GM18502 (cell line): Measurements from ENCODE around the gene SIT1.
A peak's percentile ranks its signal among the peaks of the same experiment; 100 is the strongest.

ENCODE experiments used
- ATAC-seq: cut with Tn5 transposase; IDR thresholded peaks from one replicate; pipeline ENCODE4 v1.9.1; 2021; ENCODE audit warnings: mild to moderate bottlenecking; ENCODE audit not compliant: unreplicated experiment, poor library complexity

The SIT1 gene

DNA sequence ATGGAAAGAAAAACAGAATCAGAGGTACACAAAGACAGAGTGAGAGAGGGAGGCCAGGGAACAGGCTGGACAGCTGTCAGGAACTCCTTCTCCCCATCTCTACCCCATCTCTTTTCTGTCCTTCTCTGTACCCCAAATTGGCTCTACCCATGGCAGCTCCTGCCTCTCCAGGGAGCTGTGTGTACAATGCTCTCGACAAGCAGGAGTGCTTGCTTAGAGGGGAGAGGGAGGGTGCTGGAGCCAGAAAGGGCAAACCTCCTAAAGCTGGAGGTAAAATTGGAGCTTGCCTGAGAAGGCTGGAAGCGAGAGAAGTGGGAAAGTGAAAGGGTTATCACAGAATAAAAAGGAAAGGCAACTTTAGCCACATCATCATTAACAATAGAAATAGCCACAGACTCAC lies 32.6 kb upstream of the SIT1 start:
- no peak for ATAC-seq

DNA sequence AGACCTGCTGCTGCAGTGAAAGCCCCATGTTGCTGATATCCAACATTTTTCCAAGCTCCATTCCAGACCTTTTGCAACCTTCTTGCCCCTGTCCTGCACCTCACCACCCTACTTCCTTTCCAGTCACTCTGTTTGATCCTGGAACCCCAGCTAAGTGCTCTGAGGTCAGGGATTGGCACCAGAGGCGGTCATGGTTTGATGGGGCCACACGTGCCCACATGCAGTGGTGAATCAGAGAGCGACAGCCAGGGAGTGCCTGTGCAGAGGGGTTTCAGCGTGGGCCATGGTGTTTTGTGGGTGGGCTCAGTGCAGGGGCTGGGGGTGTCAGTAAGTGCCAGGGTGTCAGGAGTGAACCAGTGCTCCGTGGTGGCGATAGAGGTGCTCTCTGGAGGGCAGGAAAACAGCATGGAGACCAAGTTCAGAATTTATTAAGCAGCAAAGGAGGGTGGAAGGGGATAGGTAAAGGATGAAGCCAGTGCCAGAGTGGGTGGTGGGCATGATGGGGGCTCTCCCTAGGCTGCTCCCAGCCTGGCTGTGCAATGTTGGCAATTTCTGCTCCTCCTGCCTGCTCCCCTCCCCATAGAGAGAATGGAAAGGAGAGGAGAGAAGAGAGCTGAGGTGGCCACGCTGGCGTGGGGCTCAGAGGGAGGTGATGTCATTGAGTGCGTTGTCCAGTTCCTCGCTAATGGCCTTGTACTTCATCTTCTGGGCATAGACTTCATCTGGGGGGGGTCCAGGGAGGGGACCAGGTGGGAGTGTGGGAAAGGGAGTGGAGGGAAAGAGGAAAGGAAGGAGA lies 32.0 kb upstream of the SIT1 start:
- no peak for ATAC-seq

DNA sequence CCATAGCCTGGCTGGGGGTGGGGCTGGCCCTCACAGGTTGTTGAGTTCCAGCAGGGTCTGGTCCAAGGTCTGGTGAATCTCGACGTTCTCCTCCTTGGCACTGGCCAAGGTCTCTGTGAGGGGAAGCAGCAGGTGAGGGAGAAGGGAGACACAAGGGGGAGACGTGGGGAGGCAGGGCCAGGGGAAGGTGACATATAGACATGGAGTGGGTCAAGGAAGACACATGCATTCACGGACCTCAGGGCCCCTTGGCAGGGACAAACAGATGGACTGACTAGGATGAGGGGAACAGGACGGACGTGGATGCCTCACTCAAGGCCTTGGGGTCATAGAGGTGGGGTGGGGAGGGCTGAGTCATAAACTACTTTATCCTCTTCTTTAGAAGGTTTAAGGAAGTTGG lies 31.3 kb upstream of the SIT1 start:
- no peak for ATAC-seq

DNA sequence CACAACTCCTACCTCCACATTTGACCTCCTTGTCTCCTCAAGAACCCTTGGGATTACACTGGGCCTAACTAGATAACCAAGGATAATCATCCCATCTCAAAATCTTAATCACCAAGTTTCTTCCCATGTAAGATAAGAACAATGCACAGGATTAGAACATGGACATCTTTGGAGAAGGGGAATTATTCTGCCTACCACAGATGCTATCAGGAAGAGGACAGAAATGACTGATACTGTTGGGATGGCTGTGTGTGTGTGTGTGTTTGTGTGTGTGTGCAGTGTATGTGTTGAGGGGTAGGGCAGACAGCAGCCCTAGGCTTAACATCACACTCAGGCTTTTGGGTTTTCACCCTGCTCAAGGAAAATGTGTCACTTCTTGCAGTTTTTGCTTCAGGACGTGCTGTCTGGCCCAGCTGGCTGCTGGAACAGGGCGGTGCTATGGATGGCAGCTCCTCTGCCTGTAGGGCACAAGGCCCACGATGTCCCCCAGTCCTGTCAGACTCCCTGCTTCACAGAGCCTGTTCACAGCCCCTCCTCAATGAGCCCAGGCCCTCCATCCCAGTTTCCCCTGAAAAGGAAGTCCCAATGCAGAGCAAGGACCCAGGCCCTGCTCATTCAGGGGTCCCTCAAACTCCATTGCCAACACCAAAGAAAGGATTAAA lies 30.7 kb upstream of the SIT1 start:
- no peak for ATAC-seq

DNA sequence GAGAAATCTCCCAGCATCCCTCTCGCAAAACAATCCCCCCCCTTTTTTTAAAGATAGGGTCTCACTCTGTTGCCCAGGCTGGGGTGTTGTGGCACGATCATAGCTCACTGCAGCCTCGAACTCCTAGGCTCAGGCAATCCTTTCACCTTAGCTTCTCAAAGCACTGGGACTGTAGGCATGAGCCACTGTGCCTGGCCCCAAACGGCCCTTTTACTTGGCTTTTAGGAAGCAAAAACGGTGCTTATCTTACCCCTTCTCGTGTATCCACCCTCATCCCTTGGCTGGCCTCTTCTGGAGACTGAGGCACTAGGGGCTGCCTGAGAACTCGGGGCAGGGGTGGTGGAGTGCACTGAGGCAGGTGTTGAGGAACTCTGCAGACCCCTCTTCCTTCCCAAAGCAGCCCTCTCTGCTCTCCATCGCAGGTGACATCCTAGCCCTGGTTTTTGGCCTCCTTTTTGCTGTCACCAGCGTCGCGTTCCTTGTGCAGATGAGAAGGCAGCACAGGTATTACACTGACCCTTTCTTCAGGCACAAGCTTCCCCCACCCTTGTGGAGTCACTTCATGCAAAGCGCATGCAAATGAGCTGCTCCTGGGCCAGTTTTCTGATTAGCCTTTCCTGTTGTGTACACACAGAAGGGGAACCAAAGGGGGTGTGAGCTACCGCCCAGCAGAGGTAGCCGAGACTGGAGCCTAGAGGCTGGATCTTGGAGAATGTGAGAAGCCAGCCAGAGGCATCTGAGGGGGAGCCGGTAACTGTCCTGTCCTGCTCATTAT lies 29.8 kb upstream of the SIT1 start:
- ATAC-seq = no peak

DNA sequence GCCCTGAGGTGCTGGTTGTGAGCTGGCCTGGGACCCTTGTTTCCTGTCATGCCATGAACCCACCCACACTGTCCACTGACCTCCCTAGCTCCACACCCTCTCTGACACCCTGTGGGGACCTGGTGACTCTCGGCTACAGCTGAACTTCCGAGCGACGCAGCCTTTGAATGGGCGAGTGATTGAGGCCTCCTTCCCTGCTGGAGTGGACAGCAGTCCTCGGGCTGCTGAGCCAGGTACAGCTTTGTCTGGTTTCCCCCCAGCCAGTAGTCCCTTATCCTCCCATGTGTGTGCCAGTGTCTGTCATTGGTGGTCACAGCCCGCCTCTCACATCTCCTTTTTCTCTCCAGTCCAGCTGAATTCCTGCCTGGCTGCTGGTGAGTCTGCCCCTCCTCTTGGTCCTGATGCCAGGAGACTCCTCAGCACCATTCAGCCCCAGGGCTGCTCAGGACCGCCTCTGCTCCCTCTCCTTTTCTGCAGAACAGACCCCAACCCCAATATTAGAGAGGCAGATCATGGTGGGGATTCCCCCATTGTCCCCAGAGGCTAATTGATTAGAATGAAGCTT lies 29.1 kb upstream of the SIT1 start:
- ATAC-seq = no peak

DNA sequence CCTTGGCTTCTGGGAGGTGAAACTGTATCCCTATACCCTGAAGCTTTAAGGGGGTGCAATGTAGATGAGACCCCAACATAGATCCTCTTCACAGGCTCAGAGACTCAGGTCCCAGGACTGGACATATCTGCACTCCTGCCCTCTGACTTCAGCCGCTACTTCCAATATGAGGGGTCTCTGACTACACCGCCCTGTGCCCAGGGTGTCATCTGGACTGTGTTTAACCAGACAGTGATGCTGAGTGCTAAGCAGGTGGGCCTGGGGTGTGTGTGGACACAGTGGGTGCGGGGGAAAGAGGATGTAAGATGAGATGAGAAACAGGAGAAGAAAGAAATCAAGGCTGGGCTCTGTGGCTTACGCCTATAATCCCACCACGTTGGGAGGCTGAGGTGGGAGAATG lies 28.4 kb upstream of the SIT1 start:
- ATAC-seq = no peak

DNA sequence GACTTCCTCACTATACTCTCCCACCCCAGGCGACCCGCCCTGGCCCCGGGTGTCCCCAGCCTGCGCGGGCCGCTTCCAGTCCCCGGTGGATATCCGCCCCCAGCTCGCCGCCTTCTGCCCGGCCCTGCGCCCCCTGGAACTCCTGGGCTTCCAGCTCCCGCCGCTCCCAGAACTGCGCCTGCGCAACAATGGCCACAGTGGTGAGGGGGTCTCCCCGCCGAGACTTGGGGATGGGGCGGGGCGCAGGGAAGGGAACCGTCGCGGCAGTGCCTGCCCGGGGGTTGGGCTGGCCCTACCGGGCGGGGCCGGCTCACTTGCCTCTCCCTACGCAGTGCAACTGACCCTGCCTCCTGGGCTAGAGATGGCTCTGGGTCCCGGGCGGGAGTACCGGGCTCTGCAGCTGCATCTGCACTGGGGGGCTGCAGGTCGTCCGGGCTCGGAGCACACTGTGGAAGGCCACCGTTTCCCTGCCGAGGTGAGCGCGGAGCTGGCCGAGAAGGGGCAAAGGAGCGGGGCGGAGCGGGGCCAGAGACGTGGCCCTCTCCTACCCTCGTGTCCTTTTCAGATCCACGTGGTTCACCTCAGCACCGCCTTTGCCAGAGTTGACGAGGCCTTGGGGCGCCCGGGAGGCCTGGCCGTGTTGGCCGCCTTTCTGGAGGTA lies 25.1 kb upstream of the SIT1 start:
- ATAC-seq = no peak

DNA sequence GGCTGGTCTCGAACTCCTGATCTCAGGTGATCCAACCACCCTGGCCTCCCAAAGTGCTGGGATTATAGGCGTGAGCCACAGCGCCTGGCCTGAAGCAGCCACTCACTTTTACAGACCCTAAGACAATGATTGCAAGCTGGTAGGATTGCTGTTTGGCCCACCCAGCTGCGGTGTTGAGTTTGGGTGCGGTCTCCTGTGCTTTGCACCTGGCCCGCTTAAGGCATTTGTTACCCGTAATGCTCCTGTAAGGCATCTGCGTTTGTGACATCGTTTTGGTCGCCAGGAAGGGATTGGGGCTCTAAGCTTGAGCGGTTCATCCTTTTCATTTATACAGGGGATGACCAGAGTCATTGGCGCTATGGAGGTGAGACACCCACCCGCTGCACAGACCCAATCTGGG lies 24.5 kb upstream of the SIT1 start:
- ATAC-seq = no peak

DNA sequence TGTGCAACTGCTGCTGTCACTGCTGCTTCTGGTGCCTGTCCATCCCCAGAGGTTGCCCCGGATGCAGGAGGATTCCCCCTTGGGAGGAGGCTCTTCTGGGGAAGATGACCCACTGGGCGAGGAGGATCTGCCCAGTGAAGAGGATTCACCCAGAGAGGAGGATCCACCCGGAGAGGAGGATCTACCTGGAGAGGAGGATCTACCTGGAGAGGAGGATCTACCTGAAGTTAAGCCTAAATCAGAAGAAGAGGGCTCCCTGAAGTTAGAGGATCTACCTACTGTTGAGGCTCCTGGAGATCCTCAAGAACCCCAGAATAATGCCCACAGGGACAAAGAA lies 23.3 kb upstream of the SIT1 start:
- ATAC-seq = no peak

DNA sequence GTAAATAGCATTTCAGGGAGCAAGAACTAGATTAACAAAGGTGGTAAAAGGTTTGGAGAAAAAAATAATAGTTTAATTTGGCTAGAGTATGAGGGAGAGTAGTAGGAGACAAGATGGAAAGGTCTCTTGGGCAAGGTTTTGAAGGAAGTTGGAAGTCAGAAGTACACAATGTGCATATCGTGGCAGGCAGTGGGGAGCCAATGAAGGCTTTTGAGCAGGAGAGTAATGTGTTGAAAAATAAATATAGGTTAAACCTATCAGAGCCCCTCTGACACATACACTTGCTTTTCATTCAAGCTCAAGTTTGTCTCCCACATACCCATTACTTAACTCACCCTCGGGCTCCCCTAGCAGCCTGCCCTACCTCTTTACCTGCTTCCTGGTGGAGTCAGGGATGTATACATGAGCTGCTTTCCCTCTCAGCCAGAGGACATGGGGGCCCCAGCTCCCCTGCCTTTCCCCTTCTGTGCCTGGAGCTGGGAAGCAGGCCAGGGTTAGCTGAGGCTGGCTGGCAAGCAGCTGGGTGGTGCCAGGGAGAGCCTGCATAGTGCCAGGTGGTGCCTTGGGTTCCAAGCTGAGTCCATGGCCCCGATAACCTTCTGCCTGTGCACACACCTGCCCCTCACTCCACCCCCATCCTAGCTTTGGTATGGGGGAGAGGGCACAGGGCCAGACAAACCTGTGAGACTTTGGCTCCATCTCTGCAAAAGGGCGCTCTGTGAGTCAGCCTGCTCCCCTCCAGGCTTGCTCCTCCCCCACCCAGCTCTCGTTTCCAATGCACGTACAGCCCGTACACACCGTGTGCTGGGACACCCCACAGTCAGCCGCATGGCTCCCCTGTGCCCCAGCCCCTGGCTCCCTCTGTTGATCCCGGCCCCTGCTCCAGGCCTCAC lies 22.6 kb upstream of the SIT1 start, which contains the start of gene CA9:
TSS of gene CA9 (plus strand) at position 797 of the 893 bp plus-strand sequence. CDS start at position 829, 32 bp downstream.
- ATAC-seq = no peak

DNA sequence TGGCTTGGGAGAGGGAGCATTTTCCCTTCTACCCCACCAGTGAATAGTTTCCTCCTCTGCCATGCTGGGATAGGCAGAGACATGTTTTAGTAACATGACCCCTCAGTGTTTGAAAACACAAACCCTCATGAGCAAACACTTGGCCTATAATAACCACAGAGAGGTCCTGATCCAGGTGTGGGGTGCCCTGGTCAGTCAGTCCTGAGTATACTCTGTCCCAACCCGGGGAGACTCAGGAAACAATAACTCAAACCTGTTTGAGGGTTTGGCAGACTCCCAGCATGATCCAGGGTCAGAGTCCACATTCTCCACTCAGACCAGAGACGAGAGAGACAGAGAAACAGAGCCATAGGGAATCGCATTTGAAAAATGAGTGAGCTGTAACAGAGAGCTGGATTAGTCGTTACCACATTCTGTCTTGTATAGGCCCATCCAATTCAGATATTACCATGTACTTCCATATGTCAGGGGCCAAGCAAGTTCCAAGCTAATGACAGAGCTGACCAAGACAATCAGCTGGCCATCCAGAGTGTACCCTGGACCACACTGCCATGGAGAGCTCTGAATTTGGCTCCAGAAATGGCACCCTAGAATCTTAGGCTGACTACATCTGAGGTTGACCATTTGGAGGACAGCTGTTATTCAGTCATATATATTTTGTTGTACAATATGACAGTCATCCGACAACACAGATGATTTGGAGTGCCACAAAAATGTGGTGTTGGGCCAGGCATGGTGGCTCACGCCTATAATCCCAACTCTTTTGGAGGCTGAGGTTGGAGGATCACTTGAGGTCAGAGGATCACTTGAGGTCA lies 18.8 kb upstream of the SIT1 start:
- ATAC-seq = no peak

DNA sequence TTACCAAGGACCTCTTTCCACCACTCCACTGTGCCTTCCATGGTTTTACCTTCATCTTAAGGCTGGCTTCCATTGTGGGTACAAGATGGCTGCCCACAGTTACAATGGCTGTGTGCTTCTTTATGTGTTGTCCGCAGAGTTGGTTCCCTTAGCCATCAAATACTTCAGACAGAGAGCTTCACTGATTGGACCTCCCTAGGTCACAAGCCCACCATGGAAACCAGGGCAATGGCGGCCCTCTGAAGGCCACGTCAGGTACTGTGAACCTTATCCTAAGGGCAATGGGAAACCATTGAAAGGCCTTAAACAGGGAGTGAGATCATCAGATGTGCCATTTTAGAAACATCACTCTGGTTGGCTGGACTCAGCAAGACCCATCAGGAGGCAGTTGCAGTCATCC lies 17.2 kb upstream of the SIT1 start:
- no peak for ATAC-seq

DNA sequence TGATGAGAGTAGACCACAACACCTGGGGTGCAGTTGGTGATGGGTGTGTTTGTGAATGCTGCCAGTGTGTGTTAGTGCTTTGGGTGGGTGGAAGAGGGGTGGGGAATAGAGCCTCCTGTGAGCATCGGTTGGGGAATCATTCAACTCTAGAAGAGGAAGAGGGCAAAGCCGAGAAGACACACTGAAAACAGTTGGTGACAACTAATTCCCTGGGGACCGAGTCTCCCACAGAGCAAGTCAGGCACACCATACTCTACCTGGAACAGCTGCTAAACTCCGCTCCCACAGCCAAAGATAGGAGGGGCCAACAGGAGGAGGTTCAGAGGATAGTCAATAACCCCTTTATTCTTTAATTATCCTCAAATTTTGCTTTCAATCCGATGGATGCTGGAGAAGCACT lies 15.8 kb upstream of the SIT1 start:
- ATAC-seq = no peak

DNA sequence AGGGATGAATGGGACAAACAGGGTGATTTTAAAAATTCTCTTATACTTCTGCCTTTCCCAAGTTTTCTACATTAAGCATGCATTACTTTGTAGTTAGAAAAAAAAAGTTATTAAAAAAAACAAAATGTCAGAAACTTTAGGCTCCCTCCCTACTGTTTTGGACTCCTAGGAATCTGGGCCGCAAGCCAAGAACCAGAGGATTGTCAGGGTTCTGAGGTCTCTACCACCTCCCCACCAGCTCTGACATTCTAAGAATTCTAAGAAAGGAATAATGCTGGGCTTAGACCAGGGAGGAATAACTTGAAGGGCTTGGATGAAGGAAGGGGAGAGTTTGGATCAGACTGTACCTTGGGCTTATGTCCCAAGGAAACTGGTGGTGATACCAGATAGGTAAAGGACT lies 15.3 kb upstream of the SIT1 start:
- no peak for ATAC-seq

DNA sequence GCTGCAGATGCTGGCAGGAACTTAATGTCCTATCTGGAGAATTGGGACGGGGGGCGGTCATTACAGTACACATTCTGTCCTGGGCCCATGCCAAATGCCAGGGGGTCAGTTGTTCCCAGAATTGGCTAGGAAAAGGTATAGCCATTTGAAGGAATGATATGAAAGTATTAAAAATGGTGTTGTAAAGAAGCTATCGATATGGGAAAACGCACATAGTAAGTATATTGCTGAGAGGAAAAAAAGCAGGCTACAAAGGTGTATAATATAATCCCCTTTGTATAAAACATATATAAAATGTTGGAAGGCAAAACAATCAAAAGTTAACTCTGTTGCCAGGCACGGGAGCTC lies 14.7 kb upstream of the SIT1 start:
- no peak for ATAC-seq

DNA sequence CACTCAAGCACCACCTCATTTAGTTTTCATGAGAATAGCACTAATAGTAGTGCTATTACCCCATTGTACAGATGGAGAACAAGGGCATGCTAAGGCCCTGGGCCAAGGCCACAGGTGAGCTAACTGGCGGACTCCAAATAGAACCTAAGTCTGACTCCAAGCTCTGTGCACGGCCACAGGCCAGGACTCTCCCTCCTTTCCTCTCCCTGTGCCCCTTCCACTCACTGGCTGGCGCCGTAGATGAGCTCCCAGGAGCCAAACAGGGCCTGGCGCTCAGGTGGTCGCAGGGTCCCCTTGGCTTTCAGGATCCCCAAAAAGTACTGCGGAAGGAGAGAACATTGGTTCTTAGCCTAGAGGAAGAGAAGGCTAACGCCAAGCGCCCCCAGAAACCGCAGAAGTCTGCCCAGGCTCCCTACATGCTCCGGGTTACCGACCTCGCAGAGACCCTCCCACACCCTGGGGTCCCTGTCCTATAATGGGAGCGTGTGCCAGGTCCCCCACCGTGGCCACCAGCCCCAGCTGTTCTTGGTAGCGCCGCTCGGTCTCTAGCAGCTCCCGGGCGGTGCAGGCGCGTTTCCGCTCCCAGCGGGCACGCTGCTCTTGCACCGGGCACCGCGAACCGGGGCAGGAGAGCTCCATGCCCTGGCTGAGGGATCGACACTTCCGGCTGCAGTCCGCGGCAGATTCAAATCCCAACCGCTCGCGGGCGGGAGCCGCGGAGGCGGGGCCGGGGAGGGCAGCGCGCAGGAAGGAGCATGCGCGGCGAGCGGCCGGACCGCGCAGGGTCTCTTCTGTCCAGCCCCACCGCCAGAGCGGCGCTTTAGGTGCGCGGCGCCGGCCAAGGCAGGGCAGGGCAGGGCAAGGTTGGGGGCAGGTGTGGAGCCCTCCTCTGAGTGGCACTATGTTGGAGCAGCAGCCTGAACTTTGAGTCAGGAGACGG lies 14.1 kb upstream of the SIT1 start, which contains the start of gene ARHGEF39:
TSS of gene ARHGEF39 (minus strand) at position 665 of the 940 bp plus-strand sequence. CDS start at position 639, 26 bp downstream.
- ATAC-seq = peak; percentile 79

DNA sequence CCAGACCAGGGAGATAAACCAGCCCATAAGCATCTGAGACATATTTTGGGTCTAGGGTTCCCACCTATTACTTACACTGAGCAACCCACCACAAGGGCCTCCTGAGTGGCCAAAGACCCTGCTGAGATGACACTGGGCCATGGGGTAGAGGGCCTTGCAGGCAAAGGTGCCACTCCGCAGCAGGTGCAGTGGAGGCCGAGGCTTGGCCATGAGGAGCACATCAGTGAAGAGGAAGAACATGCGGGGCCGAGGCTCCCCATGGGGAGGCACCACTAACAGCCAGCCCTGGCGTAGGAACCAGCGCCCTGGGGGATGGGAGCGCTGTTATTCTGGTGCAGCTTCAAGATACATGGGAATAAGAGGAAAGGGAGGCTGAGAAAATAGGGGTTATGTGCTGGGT lies 11.7 kb upstream of the SIT1 start:
- no peak for ATAC-seq
